H9 (cell line): ENCODE data around the gene KLF13. TPM values are rescaled to one million over a fixed set of nuclear protein-coding genes. Genes with fewer than 3 reads are reported as not detected.
A peak's percentile ranks its signal among the peaks of the same experiment; 100 is the strongest.

ENCODE experiments used
- DNase-seq: peaks from one replicate; pipeline ENCODE4 v3.0.0-alpha.2; 2017
- H2AFZ ChIP-seq: one replicate; pipeline ENCODE4 v1.6.1; 2013; ENCODE audit warnings: mild to moderate bottlenecking, low read length, control low read depth, moderate library complexity
- H2AK5ac ChIP-seq: 2 replicates; pipeline ENCODE4 v1.6.1; 2013; ENCODE audit warnings: low read length, control low read depth, mixed read lengths; ENCODE audit not compliant: insufficient read length
- H2BK120ac ChIP-seq: one replicate; pipeline ENCODE4 v1.6.1; 2013; ENCODE audit warnings: low read depth, mild to moderate bottlenecking, low read length, control low read depth, inconsistent platforms; ENCODE audit not compliant: poor library complexity, severe bottlenecking
- H2BK12ac ChIP-seq: 2 replicates; pipeline ENCODE4 v1.6.1; 2013; ENCODE audit warnings: low read length, control low read depth, mixed read lengths, low read depth; ENCODE audit not compliant: insufficient read length
- H2BK15ac ChIP-seq: 2 replicates; pipeline ENCODE4 v1.6.1; 2013; ENCODE audit warnings: low read depth, low read length, control low read depth
- H2BK20ac ChIP-seq: one replicate; pipeline ENCODE4 v1.6.1; 2013; ENCODE audit warnings: low read depth, mild to moderate bottlenecking, low read length, control low read depth, inconsistent platforms; ENCODE audit not compliant: poor library complexity, severe bottlenecking
- H2BK5ac ChIP-seq: 2 replicates; pipeline ENCODE4 v1.6.1; 2013; ENCODE audit warnings: low read length, control low read depth, mixed read lengths; ENCODE audit not compliant: insufficient read length
- H3K14ac ChIP-seq: 2 replicates; pipeline ENCODE4 v1.6.1; 2013; ENCODE audit warnings: low read length, control low read depth; ENCODE audit not compliant: insufficient read depth
- H3K18ac ChIP-seq: 2 replicates; pipeline ENCODE4 v1.6.1; 2013; ENCODE audit warnings: low read depth, mild to moderate bottlenecking, mixed read lengths, low read length, control low read depth; ENCODE audit not compliant: insufficient read length
- H3K23ac ChIP-seq: 2 replicates; pipeline ENCODE4 v1.6.1; 2013; ENCODE audit warnings: low read length, control low read depth, mixed read lengths, low read depth; ENCODE audit not compliant: insufficient read length
- H3K23me2 ChIP-seq: 2 replicates; pipeline ENCODE4 v1.6.1; 2013; ENCODE audit warnings: low read depth, mild to moderate bottlenecking, mixed read lengths, low read length, control low read depth; ENCODE audit not compliant: insufficient read length, poor library complexity, severe bottlenecking
- H3K27ac ChIP-seq: 2 replicates; pipeline ENCODE4 v1.5.1; 2013; ENCODE audit warnings: low read length, control low read depth, mixed read lengths, low read depth; ENCODE audit not compliant: insufficient read length
- H3K27me3 ChIP-seq: 2 replicates; pipeline ENCODE4 v1.6.1; 2013; ENCODE audit warnings: low read length, control low read depth, inconsistent platforms; ENCODE audit not compliant: insufficient read depth
- H3K4ac ChIP-seq: 2 replicates; pipeline ENCODE4 v1.6.1; 2013; ENCODE audit warnings: low read depth, mild to moderate bottlenecking, control low read depth, inconsistent platforms, low read length, moderate library complexity
- H3K4me1 ChIP-seq: 2 replicates; pipeline ENCODE4 v1.6.1; 2013; ENCODE audit warnings: low read length, control low read depth, inconsistent platforms; ENCODE audit not compliant: insufficient read depth
- H3K4me2 ChIP-seq: 2 replicates; pipeline ENCODE4 v1.6.1; 2013; ENCODE audit warnings: low read length, control low read depth, mixed read lengths; ENCODE audit not compliant: insufficient read length, insufficient read depth
- H3K56ac ChIP-seq: 2 replicates; pipeline ENCODE4 v1.6.1; 2013; ENCODE audit warnings: low read depth, mild to moderate bottlenecking, mixed read lengths, low read length, control low read depth; ENCODE audit not compliant: insufficient read length
- H3K79me1 ChIP-seq: 2 replicates; pipeline ENCODE4 v1.6.1; 2013; ENCODE audit warnings: low read depth, mild to moderate bottlenecking, moderate library complexity, low read length, control low read depth, inconsistent platforms; ENCODE audit not compliant: insufficient read depth, poor library complexity, severe bottlenecking
- H3K79me2 ChIP-seq: 2 replicates; pipeline ENCODE4 v1.6.1; 2013; ENCODE audit warnings: low read length, control low read depth, inconsistent platforms; ENCODE audit not compliant: insufficient read depth
- H3K9ac ChIP-seq: 2 replicates; pipeline ENCODE4 v1.6.1; 2013; ENCODE audit warnings: low read length, control low read depth, mixed read lengths; ENCODE audit not compliant: insufficient read length; ENCODE audit errors: extremely low read depth
- H3K9me3 ChIP-seq: one replicate; pipeline ENCODE4 v1.6.1; 2013; ENCODE audit warnings: low read depth, low read length, inconsistent platforms; ENCODE audit not compliant: control insufficient read depth
- H3T11ph ChIP-seq: one replicate; pipeline ENCODE4 v1.6.1; 2013; ENCODE audit warnings: mild to moderate bottlenecking, low read length, control low read depth, inconsistent platforms
- H4K20me1 ChIP-seq: one replicate; pipeline ENCODE4 v1.6.1; 2013; ENCODE audit not compliant: control insufficient read depth, insufficient read length, insufficient read depth
- H4K5ac ChIP-seq: 2 replicates; pipeline ENCODE4 v1.6.1; 2013; ENCODE audit warnings: low read depth, mild to moderate bottlenecking, mixed read lengths, low read length, control low read depth; ENCODE audit not compliant: insufficient read length
- H4K8ac ChIP-seq: replicated peaks from 2 replicates; pipeline ENCODE4 v1.6.1; 2013; ENCODE audit warnings: low read length, control low read depth, mixed read lengths, low read depth; ENCODE audit not compliant: insufficient read length
- H4K91ac ChIP-seq: 2 replicates; pipeline ENCODE4 v1.6.1; 2013; ENCODE audit warnings: low read depth, mild to moderate bottlenecking, moderate library complexity, mixed read lengths, low read length, control low read depth; ENCODE audit not compliant: insufficient read length
- H3K27ac Mint-ChIP-seq, 3 experiments: 2 replicates in 2 of 3; 3 replicates in 1 of 3; pipeline ENCODE4 v1.8.0; 2020 to 2021; ENCODE audit warnings: mixed read lengths in 3 of 3, mild to moderate bottlenecking in 1 of 3, moderate library complexity in 1 of 3
- H3K27me3 Mint-ChIP-seq: 2 replicates; pipeline ENCODE4 v1.8.0; 2021; ENCODE audit warnings: low read depth, mild to moderate bottlenecking, moderate library complexity, mixed read lengths
- H3K36me3 Mint-ChIP-seq, 3 experiments: 2 replicates in 2 of 3; 3 replicates in 1 of 3; pipeline ENCODE4 v1.8.0; 2020 to 2021; ENCODE audit warnings: low read depth in 3 of 3, mixed read lengths in 3 of 3; ENCODE audit not compliant: insufficient read depth in 1 of 3
- H3K4me1 Mint-ChIP-seq, 2 experiments: 2 replicates each; pipeline ENCODE4 v1.8.0; 2020; ENCODE audit warnings: mixed read lengths in 2 of 2
- H3K4me3 Mint-ChIP-seq, 2 experiments: 2 replicates in 1 of 2; 3 replicates in 1 of 2; pipeline ENCODE4 v1.8.0; 2020 to 2021; ENCODE audit warnings: mild to moderate bottlenecking in 2 of 2, mixed read lengths in 2 of 2, moderate library complexity in 1 of 2
- H3K9me3 Mint-ChIP-seq, 2 experiments: 2 replicates in 1 of 2; 3 replicates in 1 of 2; pipeline ENCODE4 v1.8.0; 2020; ENCODE audit warnings: mild to moderate bottlenecking in 2 of 2, mixed read lengths in 2 of 2, moderate library complexity in 1 of 2
- WGBS: extraction: QIAGEN DNeasy Blood & Tissue Kit; methylation state at CpG from one replicate; pipeline ENCODE4 v1.1.7; 2013; ENCODE audit warnings: missing lambda C conversion rate, low lambda C conversion rate, mixed read lengths; ENCODE audit not compliant: insufficient read length; ENCODE audit errors: extremely low coverage; 5-methylcytosine and 5-hydroxymethylcytosine counted together
- total RNA-seq: library from RNA; stranded (reverse); gene quantifications from 2 replicates; pipeline ENCODE4 v1.2.1, GENCODE V29; 2021
- TF ChIP-seq, protein P1 (sequence below): fragments of 200-600 bp; sonication (generic); conservative IDR thresholded peaks from 3 replicates; pipeline ENCODE4 v1.8.0; 2021; ENCODE audit warnings: antibody characterized with exemption, mild to moderate bottlenecking

Gene KLF13
- total RNA-seq, 1 experiment from 2014 or later, result 33.4 TPM

DNA sequence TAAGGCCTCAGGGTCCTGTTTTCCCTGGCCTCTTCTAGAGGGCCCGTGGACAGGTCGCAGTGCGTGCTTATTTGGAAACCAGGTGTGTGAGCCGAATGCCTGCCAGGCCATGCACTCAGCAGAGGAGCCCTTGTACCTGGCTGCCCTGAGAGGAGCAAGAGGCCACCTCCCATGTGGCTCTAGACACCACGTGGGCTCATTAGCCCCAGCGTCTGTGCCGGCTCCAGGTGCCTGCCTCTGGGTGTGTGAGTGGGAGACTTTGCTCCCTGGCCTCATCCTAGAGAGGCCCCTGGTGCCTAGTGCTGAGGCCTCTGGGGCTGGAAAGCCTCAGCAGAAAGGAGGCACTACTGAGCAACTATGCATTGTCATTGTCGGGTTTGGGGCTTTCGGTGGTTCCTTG lies 50.4 kb downstream of the KLF13 start:
- Histone ChIP-seq H3K23ac (no peak overlapping the region), H2BK20ac (no peak overlapping the region), H2AK5ac (no peak overlapping the region), H3K4ac (no peak overlapping the region), H3K23me2 (no peaks in the 10 kb centered on the region), H3K4me1 (no peaks in the 10 kb centered on the region; the same call in 1 of the 2 replicates), H3T11ph (no peak overlapping the region), H3K56ac (no peak overlapping the region), H3K79me2 (no peaks in the 10 kb centered on the region; the same call in 1 of the 2 replicates), H4K5ac (no peak overlapping the region), H3K79me1 (no peaks in the 10 kb centered on the region), H4K8ac (no peak overlapping the region), H3K9ac (no peak overlapping the region), H3K9me3 (no peaks in the 10 kb centered on the region), H2BK15ac (no peak overlapping the region), H3K14ac (no peak overlapping the region; the same call in 1 of the 2 replicates), H2BK120ac (no peak overlapping the region), H2BK5ac (no peak overlapping the region), H4K91ac (no peak overlapping the region), H2AFZ (no peak overlapping the region), H2BK12ac (no peak overlapping the region), H3K27me3 (no peaks in the 10 kb centered on the region), H3K18ac (no peak overlapping the region), H3K27ac (no peak overlapping the region), H3K4me2 (no peak overlapping the region), H4K20me1 (no peaks in the 10 kb centered on the region)
- H3K4me3 Mint-ChIP-seq, result no peak overlapping the region
- TF ChIP-seq, protein P1, sequence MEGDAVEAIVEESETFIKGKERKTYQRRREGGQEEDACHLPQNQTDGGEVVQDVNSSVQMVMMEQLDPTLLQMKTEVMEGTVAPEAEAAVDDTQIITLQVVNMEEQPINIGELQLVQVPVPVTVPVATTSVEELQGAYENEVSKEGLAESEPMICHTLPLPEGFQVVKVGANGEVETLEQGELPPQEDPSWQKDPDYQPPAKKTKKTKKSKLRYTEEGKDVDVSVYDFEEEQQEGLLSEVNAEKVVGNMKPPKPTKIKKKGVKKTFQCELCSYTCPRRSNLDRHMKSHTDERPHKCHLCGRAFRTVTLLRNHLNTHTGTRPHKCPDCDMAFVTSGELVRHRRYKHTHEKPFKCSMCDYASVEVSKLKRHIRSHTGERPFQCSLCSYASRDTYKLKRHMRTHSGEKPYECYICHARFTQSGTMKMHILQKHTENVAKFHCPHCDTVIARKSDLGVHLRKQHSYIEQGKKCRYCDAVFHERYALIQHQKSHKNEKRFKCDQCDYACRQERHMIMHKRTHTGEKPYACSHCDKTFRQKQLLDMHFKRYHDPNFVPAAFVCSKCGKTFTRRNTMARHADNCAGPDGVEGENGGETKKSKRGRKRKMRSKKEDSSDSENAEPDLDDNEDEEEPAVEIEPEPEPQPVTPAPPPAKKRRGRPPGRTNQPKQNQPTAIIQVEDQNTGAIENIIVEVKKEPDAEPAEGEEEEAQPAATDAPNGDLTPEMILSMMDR, result peak; percentile 30; the same call in 2 of the 3 replicates
- no CpG with 5 or more reads among the region's 9 CpGs for WGBS
- H3K27ac Mint-ChIP-seq, result no peak overlapping the region; a peak in 2 of 7 replicates
- peaks cover 14 to 37% (median 34%) of the 10 kb centered on the region in 3 experiments for H3K36me3 Mint-ChIP-seq
- H3K9me3 Mint-ChIP-seq, result peaks cover 4 to 5% of the 10 kb centered on the region in 2 experiments; a peak in 3 of 5 replicates
- peaks cover 22% of the 10 kb centered on the region in 2 experiments for H3K4me1 Mint-ChIP-seq
- no peak for DNase-seq
- H3K27me3 Mint-ChIP-seq, result no peaks in the 10 kb centered on the region
